SJCRH30 (cell line): ENCODE measurements around the gene DPAGT1. TPM values are rescaled to one million over a fixed set of nuclear protein-coding genes. Genes with fewer than 3 reads are reported as not detected.
"Not testable (repeated sequence)": the region's sequence is repeated elsewhere in the genome, so short reads cannot be mapped to it uniquely, and the experiment has no call there.

Experiments
- DNase-seq, 2 experiments: peaks; one replicate each; pipeline ENCODE4 v3.0.0-alpha.2; 2015 to 2020
- H3K27ac ChIP-seq: fragments of 250-450 bp; sonication (Bioruptor Pico); 2 replicates; pipeline ENCODE4 v1.5.1; 2020; ENCODE audit warnings: mild to moderate bottlenecking, moderate library complexity
- H3K27me3 ChIP-seq: fragments of 250-450 bp; sonication (Bioruptor Pico); 2 replicates; pipeline ENCODE4 v1.5.1; 2020; ENCODE audit warnings: mild to moderate bottlenecking, moderate library complexity
- H3K36me3 ChIP-seq: fragments of 250-450 bp; sonication (Bioruptor Pico); 2 replicates; pipeline ENCODE4 v1.5.1; 2020; ENCODE audit warnings: mild to moderate bottlenecking, moderate library complexity
- H3K4me1 ChIP-seq: fragments of 250-450 bp; sonication (Bioruptor Pico); 2 replicates; pipeline ENCODE4 v1.5.1; 2020; ENCODE audit warnings: mild to moderate bottlenecking, moderate library complexity
- H3K4me3 ChIP-seq: fragments of 250-450 bp; sonication (Bioruptor Pico); 2 replicates; pipeline ENCODE4 v1.5.1; 2020; ENCODE audit warnings: mild to moderate bottlenecking, moderate library complexity
- H3K9me3 ChIP-seq: fragments of 250-450 bp; sonication (Bioruptor Pico); replicated peaks from 2 replicates; pipeline ENCODE4 v1.5.1; 2020; ENCODE audit warnings: mild to moderate bottlenecking, moderate library complexity
- total RNA-seq: library from RNA; depleted of rRNA; stranded (reverse); fragments of >200 nt; shearing (Covaris generic); gene quantifications from 2 replicates; pipeline ENCODE4 v1.2.3, GENCODE V29; 2014

DPAGT1 gene
- total RNA-seq, 1 experiment from 2014 or later, result 23.7 TPM

DNA sequence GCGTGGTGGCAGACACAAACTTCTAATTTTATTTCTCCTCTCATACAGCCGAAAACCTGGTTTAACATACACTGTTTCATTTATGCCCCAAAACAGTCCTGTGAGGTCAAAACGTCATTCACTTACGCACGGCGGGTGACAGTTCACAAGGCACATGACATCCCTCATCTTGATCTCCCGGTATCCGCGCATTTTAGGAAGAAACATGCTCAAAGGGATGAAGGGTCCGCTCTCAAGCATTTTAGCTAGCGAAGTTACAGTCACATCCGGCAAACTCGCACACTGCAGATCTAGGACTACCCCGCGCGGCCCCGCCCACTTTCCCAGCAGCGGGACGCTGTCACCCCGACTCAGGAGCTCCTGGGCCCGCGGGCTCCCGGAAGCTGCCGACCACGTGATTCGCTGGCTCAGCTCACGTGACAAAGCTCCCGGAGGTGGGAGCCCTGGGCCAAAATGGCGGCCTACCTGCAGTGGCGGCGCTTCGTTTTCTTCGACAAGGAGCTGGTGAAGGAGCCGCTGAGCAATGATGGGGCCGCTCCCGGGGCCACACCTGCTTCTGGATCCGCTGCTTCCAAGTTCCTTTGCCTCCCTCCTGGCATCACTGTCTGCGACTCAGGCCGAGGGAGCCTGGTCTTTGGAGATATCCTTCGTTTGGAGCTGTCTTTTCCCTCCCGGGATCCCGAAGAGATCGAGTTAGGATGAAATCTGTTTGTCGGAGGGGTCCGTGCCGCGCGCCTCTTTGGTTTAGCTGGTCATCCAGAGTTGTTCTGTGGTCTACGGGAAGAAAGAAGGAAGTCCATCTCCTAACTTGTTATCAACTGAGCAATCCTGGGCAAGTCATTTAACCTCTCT lies 34.1 kb downstream of the DPAGT1 start, which contains the start of gene VPS11:
Gene VPS11, plus strand, starts transcription at position 448 of the 852 bp plus-strand sequence. Its CDS starts 6 bp downstream, at position 454.
- peak; percentile 93 for DNase-seq
- Histone ChIP-seq H3K27ac (peak within 1 kb of the TSS; percentile 21), H3K9me3 (no peaks in the 10 kb centered on the region), H3K4me1 (no peaks in the 10 kb centered on the region), H3K4me3 (peak within 1 kb of the TSS; percentile 73), H3K27me3 (no peaks in the 10 kb centered on the region), H3K36me3 (no peaks in the 10 kb centered on the region; the same call in 1 of the 2 replicates)

DNA sequence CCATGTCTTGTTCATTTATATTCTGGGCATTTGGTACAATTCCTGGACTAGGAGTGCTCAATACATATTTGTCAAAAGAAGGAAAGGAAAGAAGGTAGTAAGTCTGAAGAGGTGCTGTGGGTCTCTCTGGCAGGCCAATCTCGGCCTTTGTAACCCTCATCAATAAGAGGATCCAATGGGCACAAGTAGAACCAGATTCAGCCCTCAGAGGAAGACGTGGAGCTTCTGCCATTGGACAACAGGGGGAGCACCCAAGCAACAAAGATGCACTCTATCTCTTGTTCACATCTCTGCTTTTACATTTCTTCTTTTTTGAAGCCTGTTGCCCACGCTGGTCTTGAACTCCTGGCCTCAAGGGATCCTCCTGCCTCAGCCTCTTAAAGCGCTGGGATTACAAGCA lies 36.3 kb downstream of the DPAGT1 start:
- Histone ChIP-seq H3K27ac (no peak overlapping the region), H3K36me3 (no peaks in the 10 kb centered on the region; the same call in 1 of the 2 replicates), H3K9me3 (no peaks in the 10 kb centered on the region), H3K4me1 (no peaks in the 10 kb centered on the region), H3K27me3 (no peaks in the 10 kb centered on the region), H3K4me3 (no peak overlapping the region)
- no peak for DNase-seq

DNA sequence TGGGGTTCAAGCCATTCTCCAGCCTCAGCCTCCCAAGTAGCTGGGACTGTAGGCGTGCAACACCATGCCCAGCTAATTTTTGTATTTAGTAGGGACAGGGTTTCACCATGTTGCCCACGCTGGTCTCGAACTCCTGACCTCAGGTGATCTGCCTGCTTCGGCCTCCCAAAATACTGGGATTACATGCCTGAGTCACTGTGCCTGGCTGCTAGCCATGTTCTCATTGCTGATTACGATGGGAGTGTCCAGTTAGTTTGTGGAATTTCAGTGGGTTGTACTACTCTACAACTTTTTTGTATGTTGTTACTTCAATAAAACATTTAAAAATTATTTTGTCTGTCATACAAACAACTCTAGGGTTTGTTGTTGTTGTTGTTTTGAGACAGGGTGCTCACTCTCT lies 38.9 kb downstream of the DPAGT1 start:
- no peaks in the 10 kb centered on the region for H3K36me3 ChIP-seq
- no peak overlapping the region for H3K27ac ChIP-seq
- no peaks in the 10 kb centered on the region for H3K9me3 ChIP-seq
- H3K4me1 ChIP-seq, result no peaks in the 10 kb centered on the region
- H3K27me3 ChIP-seq, result no peaks in the 10 kb centered on the region
- H3K4me3 ChIP-seq, result no peak overlapping the region
- DNase-seq, result no peak

DNA sequence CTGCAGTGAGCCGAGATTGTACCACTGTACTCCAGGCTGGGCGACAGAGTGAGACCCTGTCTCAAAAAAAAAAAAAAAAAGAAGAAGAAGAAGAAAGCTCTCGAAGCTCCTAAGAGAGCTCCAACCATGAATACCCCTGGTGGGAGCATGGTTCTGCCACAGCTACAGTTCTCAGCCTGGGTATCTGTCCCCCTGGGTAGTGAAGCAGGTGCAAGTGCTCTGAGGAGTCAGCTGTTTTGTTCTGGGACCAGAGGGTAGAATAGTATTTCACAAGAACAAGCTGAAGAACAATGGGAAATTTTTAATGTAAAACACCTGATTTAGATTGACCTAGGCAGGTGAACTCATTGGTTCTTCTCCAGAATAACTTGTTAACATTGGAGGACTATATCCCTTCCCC lies 40.4 kb downstream of the DPAGT1 start:
- Histone ChIP-seq H3K4me3 (no peak overlapping the region), H3K27me3 (no peaks in the 10 kb centered on the region), H3K4me1 (no peaks in the 10 kb centered on the region), H3K9me3 (no peaks in the 10 kb centered on the region), H3K27ac (no peak overlapping the region), H3K36me3 (no peaks in the 10 kb centered on the region)
- DNase-seq, result no peak

- not testable (repeated sequence) for H3K4me3 ChIP-seq, H3K9me3 ChIP-seq, H3K27ac ChIP-seq, H3K36me3 ChIP-seq, H3K4me1 ChIP-seq, DNase-seq, H3K27me3 ChIP-seq
These were observed 42.5 kb downstream of the DPAGT1 start for GRCh38 chr11:119059128-119059527.

- no peaks in the 10 kb centered on the region for H3K27me3 ChIP-seq
- no peaks in the 10 kb centered on the region for H3K9me3 ChIP-seq
- 0 out of 2 replicates have a peak, but pooled peaks cover 3% of the 10 kb centered on the region for H3K4me1 ChIP-seq
- no peaks in the 10 kb centered on the region; the same call in none of the 2 replicates for H3K36me3 ChIP-seq
- peak within 1 kb of the TSS; percentile 97 for H3K4me3 ChIP-seq
- DNase-seq, result peak; percentile 95
- H3K27ac ChIP-seq, result peak within 1 kb of the TSS; percentile 59
These were observed 44.5 kb downstream of the DPAGT1 start, which contains the start of gene HYOU1 for GRCh38 chr11:119057000-119057769. Gene HYOU1 (minus strand): TSS chr11:119057205. CDS start chr11:119056160, 1,045 bp downstream.

DNA sequence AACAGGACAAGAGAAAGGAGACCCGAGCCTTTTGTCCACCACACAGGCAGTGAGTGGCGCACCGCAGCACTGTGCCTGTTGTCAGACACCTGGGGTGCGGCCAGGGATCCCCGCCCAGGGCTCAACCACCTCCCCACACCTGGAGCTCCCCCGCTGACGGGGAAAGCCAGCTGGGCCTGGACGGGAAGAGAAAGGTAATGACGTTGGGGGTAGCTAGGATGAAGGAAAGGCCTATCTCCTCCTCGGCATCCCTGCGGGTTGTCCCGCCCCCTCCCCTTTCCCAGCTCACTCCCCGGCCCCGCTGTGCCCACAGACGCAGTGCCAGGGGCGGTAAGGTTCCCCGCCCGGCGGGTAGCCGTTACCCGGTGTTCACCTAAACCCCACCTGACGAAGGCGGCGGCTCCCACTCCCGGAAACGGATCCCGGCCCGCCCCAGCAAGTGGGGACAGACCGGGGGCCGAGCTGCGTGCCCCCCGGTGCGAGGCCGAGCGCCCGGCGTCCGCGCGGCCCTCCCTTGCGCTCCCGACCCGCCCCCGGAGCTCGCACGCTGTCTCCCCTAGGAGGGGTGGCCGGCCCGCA lies 45.1 kb downstream of the DPAGT1 start:
- no peaks in the 10 kb centered on the region for H3K27me3 ChIP-seq
- H3K27ac ChIP-seq, result peak overlapping the region; percentile 59
- no peaks in the 10 kb centered on the region for H3K9me3 ChIP-seq
- 0 out of 2 replicates have a peak, but pooled peaks cover 3% of the 10 kb centered on the region for H3K4me1 ChIP-seq
- H3K36me3 ChIP-seq, result no peaks in the 10 kb centered on the region; the same call in none of the 2 replicates
- DNase-seq, result no peak
- H3K4me3 ChIP-seq, result peak overlapping the region; percentile 97

GRCh38 chr11:119055901-119056300 lies 45.8 kb downstream of the DPAGT1 start:
- no peak for DNase-seq
- no peaks in the 10 kb centered on the region; the same call in none of the 2 replicates for H3K36me3 ChIP-seq
- H3K27me3 ChIP-seq, result no peaks in the 10 kb centered on the region
- H3K9me3 ChIP-seq, result no peaks in the 10 kb centered on the region
- H3K4me1 ChIP-seq, result 0 out of 2 replicates have a peak, but pooled peaks cover 3% of the 10 kb centered on the region
- H3K27ac ChIP-seq, result peak overlapping the region; percentile 59; the same call in 1 of the 2 replicates
- peak overlapping the region; percentile 97 for H3K4me3 ChIP-seq

GRCh38 chr11:119054418-119054817 lies 47.2 kb downstream of the DPAGT1 start:
- H3K36me3 ChIP-seq, result peaks cover 2% of the 10 kb centered on the region

GRCh38 chr11:119052163-119052814 lies 49.4 kb downstream of the DPAGT1 start:
- Histone ChIP-seq H3K27ac (no peak overlapping the region), H3K9me3 (no peaks in the 10 kb centered on the region), H3K36me3 (peaks cover 2% of the 10 kb centered on the region), H3K4me3 (no peak overlapping the region), H3K4me1 (0 out of 2 replicates have a peak, but pooled peaks cover 3% of the 10 kb centered on the region), H3K27me3 (no peaks in the 10 kb centered on the region)
- DNase-seq, result no peak

More at GRCh38 chr11:119054418-119054817, 47.2 kb downstream of the DPAGT1 start:
- Histone ChIP-seq H3K27me3 (no peaks in the 10 kb centered on the region), H3K27ac (no peak overlapping the region), H3K9me3 (no peaks in the 10 kb centered on the region), H3K4me1 (0 out of 2 replicates have a peak, but pooled peaks cover 3% of the 10 kb centered on the region), H3K4me3 (no peak overlapping the region)
- DNase-seq, result no peak

DNA sequence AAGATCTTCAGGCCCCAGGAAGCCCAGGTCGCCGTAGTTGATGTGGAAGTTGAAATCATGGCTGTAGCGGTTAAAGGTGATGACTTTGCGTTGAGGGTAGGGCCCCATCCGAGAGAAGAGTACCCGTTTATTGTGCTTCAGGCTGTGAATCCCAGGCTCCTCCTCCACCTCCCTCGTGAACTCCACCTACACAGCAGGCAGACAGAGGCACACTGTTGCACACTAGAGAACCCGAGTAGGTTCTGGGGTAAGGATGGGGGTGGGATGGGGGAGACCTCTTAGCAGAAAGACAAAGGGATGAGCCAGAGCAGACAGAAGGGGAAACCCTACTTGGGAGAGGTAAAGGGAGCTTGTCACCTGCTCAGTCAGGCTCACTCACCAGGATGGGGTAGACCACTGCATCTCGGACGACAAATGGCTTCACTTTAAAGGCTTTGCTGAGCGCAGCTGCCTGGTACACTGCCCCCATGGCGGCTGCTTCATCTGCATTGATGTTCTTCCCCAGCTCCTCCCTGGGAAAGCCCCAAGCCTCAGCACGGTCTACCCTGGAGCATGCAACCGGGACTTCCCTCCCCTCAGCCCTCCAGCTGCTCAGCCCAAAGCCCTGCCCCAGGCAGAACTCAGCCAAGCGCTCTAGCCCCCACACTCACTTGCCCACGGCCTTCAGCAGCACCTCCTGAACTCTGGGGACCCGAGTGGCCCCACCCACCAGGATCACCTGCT lies 50.1 kb downstream of the DPAGT1 start:
- no peak overlapping the region for H3K27ac ChIP-seq
- no peak overlapping the region for H3K4me3 ChIP-seq
- peak; percentile 25 to 26 for DNase-seq
- 0 out of 2 replicates have a peak, but pooled peaks cover 3% of the 10 kb centered on the region for H3K4me1 ChIP-seq
- peaks cover 2% of the 10 kb centered on the region for H3K36me3 ChIP-seq
- H3K27me3 ChIP-seq, result no peaks in the 10 kb centered on the region
- H3K9me3 ChIP-seq, result no peaks in the 10 kb centered on the region

GRCh38 chr11:119049081-119049480 lies 52.6 kb downstream of the DPAGT1 start:
- H3K36me3 ChIP-seq, result peaks cover 2% of the 10 kb centered on the region
- no peaks in the 10 kb centered on the region for H3K27me3 ChIP-seq
- no peak overlapping the region for H3K27ac ChIP-seq
- H3K9me3 ChIP-seq, result no peaks in the 10 kb centered on the region
- H3K4me3 ChIP-seq, result no peak overlapping the region
- no peaks in the 10 kb centered on the region for H3K4me1 ChIP-seq
- no peak for DNase-seq

- Histone ChIP-seq H3K4me3 (no peak overlapping the region), H3K36me3 (peaks cover 2% of the 10 kb centered on the region), H3K4me1 (no peaks in the 10 kb centered on the region), H3K9me3 (no peaks in the 10 kb centered on the region), H3K27me3 (no peaks in the 10 kb centered on the region), H3K27ac (no peak overlapping the region)
- no peak for DNase-seq
These were observed 53.0 kb downstream of the DPAGT1 start for GRCh38 chr11:119048644-119049043.
